ENCODE results near the gene RAB33B.

The RAB33B gene

DNA sequence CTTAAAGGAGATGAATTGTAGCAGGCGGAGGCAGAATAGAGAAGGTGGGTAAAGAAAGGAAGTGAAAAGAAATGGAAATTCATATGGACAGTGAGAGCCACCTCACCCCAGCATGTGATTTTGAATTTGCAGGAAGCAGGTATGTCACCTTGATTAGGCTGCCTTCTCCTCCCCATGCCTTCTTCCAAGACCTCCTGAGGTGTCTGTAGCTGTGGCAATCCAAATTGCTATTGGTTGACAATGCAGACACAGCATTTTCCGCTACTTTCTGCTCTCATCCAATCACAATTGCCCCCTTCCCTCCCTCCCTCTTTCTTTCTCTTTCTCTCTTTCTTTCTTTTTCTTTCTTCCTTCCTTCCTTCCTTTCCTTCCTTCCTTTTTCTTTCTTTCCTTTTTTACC lies 38.5 kb downstream of the RAB33B start:
- no peak for TF ChIP-seq FOXP2 (optimal IDR thresholded peaks at IDR 0.05; ENCODE audit: borderline replicate concordance, extremely low read depth, extremely low read length, insufficient read depth)
- TF ChIP-seq POLR2AphosphoS5 (IDR thresholded peaks at IDR 0.05; ENCODE audit: low read depth, low read length) = no peak
- TF ChIP-seq SIN3A (IDR thresholded peaks at IDR 0.05; ENCODE audit: borderline replicate concordance, insufficient read depth, low read length) = no peak
- TF ChIP-seq, protein P1, sequence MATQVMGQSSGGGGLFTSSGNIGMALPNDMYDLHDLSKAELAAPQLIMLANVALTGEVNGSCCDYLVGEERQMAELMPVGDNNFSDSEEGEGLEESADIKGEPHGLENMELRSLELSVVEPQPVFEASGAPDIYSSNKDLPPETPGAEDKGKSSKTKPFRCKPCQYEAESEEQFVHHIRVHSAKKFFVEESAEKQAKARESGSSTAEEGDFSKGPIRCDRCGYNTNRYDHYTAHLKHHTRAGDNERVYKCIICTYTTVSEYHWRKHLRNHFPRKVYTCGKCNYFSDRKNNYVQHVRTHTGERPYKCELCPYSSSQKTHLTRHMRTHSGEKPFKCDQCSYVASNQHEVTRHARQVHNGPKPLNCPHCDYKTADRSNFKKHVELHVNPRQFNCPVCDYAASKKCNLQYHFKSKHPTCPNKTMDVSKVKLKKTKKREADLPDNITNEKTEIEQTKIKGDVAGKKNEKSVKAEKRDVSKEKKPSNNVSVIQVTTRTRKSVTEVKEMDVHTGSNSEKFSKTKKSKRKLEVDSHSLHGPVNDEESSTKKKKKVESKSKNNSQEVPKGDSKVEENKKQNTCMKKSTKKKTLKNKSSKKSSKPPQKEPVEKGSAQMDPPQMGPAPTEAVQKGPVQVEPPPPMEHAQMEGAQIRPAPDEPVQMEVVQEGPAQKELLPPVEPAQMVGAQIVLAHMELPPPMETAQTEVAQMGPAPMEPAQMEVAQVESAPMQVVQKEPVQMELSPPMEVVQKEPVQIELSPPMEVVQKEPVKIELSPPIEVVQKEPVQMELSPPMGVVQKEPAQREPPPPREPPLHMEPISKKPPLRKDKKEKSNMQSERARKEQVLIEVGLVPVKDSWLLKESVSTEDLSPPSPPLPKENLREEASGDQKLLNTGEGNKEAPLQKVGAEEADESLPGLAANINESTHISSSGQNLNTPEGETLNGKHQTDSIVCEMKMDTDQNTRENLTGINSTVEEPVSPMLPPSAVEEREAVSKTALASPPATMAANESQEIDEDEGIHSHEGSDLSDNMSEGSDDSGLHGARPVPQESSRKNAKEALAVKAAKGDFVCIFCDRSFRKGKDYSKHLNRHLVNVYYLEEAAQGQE (IDR thresholded peaks at IDR 0.05; ENCODE audit: insufficient read depth in 1 of 2, low read depth in 2 of 2, low read length in 2 of 2) = no peak
- no peak for TF ChIP-seq TAF1 (IDR thresholded peaks at IDR 0.05; ENCODE audit: borderline replicate concordance, insufficient read depth, low read length)

DNA sequence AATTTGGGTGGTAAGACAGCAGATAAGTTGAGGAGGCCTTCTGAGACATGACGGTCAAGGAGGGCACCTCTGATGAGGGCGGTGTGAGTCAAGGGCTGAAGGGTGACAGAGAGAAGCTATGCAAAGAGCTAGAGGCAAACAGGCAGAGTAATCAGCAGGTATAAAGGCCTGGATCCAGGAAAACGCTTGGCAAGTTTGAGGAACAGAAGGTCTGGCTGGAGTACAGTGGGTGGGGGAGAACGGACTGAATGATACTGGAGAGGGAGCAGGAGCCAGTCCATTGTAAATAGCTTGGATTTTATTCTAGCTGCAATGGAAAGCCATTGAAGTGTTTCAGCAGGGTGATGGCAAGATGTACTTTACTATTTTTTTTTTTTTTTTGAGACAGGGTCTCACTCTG lies 39.3 kb downstream of the RAB33B start:
- no peak for TF ChIP-seq FOXP2 (optimal IDR thresholded peaks at IDR 0.05; ENCODE audit: borderline replicate concordance, extremely low read depth, extremely low read length, insufficient read depth)
- no peak for TF ChIP-seq SIN3A (IDR thresholded peaks at IDR 0.05; ENCODE audit: borderline replicate concordance, insufficient read depth, low read length)
- TF ChIP-seq, protein P1 (IDR thresholded peaks at IDR 0.05; ENCODE audit: insufficient read depth in 1 of 2, low read depth in 2 of 2, low read length in 2 of 2) = no peak
- no peak for TF ChIP-seq TAF1 (IDR thresholded peaks at IDR 0.05; ENCODE audit: borderline replicate concordance, insufficient read depth, low read length)
- no peak for TF ChIP-seq POLR2AphosphoS5 (IDR thresholded peaks at IDR 0.05; ENCODE audit: low read depth, low read length)

DNA sequence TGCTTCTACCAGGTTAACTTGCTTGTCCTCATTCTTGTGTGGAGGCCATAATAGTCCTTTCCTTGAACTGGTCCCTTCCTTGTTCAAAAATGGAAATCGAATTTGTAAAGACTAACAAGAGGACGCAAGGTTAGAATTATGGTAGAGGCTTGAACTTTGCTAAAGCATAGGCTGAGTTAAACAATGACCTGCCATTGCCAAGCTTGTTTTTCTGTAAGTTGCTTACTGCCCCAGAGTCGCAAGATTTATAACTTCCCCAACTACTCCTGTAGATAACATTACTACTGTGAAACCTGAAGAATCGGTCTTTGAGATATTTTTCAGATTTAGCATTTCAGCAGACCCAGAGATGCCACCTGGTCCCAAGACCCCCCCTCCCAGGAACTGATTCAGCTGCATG lies 45.3 kb downstream of the RAB33B start:
- no peak for TF ChIP-seq SIN3A (IDR thresholded peaks at IDR 0.05; ENCODE audit: borderline replicate concordance, insufficient read depth, low read length)

DNA sequence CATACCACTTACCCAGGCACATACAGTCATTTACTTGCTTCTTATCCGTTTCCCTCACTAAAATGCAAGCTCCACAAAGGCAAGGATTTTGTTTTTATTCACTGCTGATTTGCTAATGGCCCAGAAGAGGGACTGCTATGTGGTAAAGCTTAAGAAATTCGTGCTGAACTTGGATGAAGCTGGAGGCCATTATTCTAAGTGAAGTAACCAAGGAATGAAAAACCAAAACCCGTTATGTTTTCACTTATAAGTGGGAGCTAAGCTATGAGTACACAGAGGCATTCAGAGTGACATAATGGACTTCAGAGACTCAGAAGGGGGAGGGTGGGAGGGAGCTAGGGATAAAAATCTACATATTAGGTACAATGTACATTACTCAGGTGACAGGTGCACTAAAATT lies 47.2 kb downstream of the RAB33B start:
- TF ChIP-seq TAF1 (IDR thresholded peaks at IDR 0.05; ENCODE audit: borderline replicate concordance, insufficient read depth, low read length) (no peak), SIN3A (IDR thresholded peaks at IDR 0.05; ENCODE audit: borderline replicate concordance, insufficient read depth, low read length) (no peak), FOXP2 (optimal IDR thresholded peaks at IDR 0.05; ENCODE audit: borderline replicate concordance, extremely low read depth, extremely low read length, insufficient read depth) (no peak), POLR2AphosphoS5 (IDR thresholded peaks at IDR 0.05; ENCODE audit: low read depth, low read length) (no peak)
- TF ChIP-seq, protein P1 (IDR thresholded peaks at IDR 0.05; ENCODE audit: insufficient read depth in 1 of 2, low read depth in 2 of 2, low read length in 2 of 2) = no peak

DNA sequence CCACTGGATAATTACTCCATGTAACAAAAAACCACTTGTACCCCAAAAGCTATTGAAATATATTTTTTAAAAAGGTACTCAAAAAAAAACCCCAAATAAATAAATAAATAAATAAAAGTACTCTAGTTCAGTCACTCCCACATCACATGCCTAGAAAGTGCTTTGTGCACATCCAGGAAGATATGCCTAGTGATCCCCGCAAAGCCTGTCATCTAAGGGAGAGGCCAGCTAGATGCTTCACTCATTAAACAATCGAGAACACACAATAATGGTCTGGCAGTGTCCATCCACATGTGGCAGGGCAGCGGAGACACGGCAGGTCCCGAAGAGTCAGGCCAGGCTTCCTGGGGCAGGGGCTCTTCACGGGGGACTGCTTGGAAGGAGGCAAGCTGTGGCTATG lies 47.6 kb downstream of the RAB33B start:
- no peak for TF ChIP-seq FOXP2 (optimal IDR thresholded peaks at IDR 0.05; ENCODE audit: borderline replicate concordance, extremely low read depth, extremely low read length, insufficient read depth)
- TF ChIP-seq, protein P1 (IDR thresholded peaks at IDR 0.05; ENCODE audit: insufficient read depth in 1 of 2, low read depth in 2 of 2, low read length in 2 of 2) = no peak
- no peak for TF ChIP-seq TAF1 (IDR thresholded peaks at IDR 0.05; ENCODE audit: borderline replicate concordance, insufficient read depth, low read length)
- TF ChIP-seq POLR2AphosphoS5 (IDR thresholded peaks at IDR 0.05; ENCODE audit: low read depth, low read length) = no peak
- TF ChIP-seq SIN3A (IDR thresholded peaks at IDR 0.05; ENCODE audit: borderline replicate concordance, insufficient read depth, low read length) = no peak

Measured in PFSK-1 (cell line).